HG02623 (cell line): ENCODE measurements around the gene AAGAB.

Experiments
- ATAC-seq: cut with Tn5 transposase; IDR thresholded peaks from one replicate; pipeline ENCODE4 v1.9.1; 2021; ENCODE audit warnings: moderate library complexity; ENCODE audit not compliant: unreplicated experiment

Gene AAGAB

DNA sequence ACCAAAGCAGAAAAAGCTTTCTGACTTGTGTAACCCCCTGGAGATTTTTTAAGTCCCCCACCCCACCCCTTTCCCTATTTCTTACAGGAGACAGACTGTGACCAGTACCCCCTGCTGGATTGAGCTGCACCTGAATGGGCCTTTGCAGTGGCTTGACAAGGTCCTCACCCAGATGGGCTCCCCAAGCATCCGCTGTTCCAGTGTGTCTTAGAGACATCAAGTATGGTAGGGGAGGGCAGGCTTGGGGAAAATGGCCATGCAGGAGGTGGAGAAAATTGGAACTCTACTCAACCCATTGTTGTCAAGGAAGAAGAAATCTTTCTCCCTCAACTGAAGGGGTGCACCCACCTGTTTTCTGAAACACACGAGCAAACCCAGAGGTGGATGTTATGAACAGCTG is 64.1 kb downstream of the AAGAB start:
- ATAC-seq, result no peak

DNA sequence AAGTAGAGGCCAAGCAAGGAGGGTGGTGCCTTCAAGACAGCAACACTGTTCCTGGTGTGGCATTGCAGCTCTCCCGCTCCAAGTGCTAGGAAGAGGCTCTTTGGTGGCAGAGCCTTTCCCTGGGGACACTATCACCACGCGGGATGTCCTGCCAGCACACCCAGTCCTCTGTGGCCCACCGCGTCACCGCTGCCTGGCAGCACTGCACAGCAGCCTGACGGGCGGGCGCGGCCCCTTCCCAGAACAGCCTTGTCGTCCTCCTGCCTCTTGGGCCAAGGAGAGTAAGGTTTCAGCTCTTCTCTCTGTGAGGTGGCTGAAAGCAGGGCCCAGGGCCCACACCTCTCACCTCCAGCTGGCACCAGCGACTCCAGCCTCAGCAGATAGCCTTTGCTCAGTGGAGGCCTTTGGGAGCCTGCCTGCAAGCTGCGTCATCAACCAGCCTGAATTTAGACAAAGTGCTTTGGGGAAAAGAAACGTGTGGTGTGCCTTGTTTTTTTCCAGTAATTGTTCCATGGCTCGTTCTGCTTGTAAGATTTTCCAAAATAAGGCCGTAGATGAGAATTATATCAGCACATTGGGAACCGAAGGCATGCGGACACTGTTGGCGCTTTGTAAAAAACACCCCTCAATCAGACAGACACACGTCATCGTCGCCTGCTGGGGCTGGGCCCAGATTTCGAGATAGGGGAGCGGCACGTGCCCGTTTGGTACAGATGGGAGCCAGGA is 65.0 kb downstream of the AAGAB start:
- no peak for ATAC-seq

DNA sequence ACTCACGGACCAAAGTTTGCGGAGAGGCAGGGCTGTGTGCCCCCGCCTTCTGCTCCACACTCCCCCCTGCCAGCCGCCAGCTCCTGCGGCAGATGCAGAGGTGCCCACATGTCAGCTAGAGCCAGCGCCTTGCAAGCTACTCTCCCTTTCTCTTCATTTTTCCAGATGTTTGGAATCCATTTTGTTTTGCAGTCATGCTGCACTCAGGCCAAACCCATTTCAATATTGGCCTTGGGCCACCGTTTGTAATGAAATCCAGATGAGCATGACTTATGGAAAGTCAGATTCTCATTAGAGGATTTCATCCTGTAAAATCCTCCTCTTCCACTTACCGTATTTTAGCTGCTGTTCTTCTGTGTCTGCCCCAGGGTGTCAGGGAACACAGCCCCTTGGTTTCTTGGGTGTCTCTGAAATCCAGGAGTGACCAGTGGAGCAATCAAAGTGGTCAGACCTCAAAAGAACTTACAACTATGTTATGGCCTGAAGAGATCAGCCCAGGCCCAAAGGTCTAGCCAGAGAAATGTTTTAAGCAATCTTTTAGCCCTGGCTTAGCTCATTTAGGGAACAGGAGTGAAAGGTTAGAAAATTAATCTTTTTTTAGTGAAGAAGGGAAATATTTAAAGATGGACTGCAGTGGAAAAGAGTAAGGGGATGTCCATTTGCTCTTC is 65.8 kb downstream of the AAGAB start:
- no peak for ATAC-seq

DNA sequence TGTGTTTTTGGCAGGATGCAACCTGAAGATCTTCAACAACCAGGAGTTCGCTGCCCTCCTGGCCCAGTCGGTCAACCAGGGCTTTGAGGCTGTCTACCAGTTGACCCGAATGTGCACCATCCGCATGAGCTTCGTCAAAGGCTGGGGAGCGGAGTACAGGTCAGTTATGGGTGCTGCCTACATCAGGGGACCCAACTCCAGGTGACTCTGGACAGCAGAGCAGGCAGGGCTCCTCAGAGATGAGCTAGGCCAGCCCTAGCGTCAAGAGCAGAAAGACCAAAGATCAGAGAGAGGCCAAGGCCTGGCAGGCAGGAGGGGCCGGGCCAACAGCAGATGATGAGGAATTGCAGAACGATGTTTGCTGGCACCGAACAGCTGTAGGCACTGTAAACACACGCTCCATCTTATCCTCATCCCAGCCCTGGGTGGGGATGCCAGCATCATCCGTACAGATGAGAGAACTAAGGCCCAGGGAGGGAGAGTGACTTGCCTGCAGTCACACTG is 67.1 kb downstream of the AAGAB start:
- no peak for ATAC-seq

DNA sequence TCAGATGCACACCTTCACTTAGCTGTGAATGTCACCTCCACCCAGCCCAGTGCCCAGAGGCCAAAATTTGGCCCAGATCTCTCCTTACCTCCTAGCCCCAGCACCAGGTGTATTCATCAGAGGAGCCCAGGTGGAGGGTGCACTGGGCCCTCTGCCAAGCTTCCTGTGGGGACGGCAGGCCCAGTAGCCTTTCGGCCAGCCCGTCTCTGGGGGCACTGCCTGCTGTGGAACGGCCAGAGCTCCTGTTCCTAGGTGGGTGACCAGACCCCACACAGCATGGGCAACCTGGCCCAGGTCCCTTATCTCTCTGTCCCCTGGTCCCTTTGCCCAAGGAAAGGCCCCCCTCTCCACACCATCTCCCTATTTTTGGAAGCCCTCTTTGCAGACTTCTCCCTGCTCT is 67.8 kb downstream of the AAGAB start:
- ATAC-seq, result no peak

DNA sequence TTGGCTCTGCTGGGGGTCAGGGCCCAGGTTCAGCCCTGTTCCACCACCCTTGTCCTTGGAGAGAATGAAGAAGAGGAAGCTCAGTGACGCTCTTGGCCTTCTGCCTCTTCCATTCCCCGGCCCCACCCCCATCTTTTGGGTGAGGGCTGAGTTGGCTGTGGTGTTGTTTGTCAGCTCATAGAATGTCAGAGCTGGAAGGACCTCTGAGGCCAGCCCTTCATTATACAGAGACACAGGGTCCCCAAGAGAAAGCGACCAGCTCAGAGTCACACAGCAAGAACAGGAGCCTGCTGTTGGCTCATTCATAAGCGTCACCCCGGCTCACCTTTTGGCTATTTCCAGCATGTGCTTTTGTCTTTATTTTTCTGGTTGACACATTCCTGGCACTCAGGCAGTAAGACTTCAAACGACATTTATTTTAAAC is 68.2 kb downstream of the AAGAB start:
- ATAC-seq, result no peak

DNA sequence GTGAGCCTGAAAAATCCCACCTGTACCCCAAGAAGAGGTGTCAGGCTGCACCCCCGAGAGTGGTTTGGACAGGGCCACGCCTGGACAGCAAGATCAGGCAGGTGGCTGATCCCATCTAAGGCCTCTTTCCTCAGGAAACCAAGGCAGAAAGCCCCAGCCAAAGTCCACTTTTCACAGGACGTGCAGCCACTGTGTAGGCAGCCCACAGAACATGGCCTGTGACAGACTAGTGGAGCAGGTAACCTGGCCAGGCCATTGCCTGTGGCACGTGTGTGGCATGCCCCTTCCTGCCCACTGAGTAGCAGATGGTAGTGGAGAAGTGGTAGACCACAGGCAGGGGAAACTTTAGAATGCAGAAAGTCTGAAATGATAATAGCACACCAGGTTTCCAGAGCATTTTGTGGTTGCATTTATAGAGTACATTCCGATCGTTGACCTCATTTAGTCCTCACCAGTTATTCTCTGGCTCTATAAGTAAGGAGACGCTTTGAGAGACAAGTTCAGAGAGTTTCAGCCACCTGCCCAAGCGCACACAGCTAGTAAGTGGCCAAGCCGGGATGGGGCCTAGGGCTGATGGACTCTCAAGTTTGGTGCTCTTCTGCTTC is 68.7 kb downstream of the AAGAB start:
- no peak for ATAC-seq

DNA sequence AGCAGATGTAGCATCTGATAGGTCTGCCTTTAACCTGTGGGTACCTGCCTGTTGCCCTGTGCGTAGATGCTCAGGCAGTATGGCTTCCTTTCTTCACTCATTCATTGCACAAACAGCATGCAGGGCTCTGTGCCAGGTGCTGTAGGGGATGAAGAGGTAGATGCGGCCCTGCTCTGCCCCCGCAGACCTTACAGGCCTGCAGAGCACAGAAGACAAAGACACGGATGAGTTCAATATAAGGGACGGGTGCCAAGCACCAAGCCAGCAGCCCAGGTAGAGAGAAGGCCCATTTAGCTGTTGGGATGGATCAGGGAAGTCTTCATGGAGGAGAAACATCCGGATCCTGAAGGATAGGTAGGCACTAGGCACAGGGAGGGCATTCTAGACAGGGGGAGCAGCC is 69.4 kb downstream of the AAGAB start:
- no peak for ATAC-seq

DNA sequence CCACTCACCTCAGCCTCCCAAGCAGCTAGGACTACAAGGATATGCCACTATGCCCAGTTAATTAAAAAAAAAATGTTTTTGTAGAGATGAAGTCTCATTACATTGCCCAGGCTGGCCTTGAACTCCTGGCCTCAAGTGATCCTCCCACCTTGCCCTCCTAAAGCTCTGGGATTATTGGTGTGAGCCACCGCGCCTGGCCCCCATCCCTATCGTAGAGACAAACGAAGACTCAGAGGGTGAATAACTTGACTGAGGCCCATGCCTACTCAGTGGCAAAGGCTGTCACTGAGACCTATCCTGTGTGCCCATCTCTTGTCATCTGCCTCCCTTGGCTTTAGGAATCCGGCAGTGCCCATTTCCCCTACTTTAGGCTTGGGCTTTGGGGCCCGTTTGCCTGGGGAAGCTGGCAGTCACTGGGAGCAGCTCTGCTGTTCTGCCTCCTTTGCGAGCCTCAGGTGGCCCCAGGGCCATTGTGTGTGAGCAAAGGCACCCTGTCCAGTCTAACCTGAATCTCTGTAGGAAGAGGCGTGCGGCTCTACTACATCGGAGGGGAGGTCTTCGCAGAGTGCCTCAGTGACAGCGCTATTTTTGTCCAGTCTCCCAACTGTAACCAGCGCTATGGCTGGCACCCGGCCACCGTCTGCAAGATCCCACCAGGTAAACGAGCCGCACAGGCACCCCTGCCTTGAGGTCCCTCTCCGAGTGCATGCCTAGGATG is 70.1 kb downstream of the AAGAB start:
- ATAC-seq, result no peak

DNA sequence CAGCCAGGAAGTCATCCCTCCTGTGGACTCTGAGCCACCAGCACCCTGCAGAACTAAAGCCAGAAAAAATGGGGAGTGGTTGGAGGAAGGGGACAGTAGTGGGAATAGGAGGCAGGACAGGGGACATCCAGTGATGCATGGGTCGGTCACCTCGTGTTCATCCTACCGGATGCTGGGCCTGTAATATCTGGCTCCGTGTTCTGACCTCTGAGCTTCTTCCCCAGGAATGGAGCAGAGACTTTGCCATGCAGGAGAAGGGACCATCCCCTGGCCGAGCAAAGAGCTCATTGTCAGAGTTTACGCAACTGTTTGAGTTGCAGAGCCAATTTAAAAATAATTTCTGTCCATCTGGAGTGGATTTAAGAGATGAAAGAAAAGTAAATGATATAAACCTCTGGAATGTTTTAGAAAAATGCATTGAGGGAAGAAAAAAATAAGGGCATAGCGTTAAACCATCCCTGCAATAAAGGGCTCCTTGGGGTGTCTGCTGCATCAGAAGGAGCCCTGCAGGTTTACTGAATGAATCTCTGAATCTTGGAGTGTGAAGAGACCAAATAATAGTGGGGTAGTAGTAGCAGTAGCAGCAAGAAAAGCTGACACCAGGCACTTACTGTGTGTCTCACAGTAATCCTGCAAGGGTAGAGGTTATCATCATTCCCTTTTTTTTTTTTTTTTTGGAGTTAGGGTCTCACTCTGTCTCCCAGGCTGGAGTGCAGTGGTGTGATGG is 70.9 kb downstream of the AAGAB start:
- no peak for ATAC-seq

DNA sequence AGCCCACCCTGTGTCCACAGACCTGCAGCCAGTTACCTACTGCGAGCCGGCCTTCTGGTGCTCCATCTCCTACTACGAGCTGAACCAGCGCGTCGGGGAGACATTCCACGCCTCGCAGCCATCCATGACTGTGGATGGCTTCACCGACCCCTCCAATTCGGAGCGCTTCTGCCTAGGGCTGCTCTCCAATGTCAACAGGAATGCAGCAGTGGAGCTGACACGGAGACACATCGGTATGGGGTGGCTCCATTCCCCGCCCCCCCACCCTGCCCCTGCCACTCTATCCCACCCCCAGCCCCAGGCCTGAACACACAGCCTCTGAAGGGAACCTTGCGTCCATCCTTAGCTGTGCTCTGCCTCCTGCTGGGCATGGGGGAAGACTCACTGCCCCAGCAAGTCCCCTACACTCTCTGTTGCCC is 73.2 kb downstream of the AAGAB start:
- no peak for ATAC-seq

DNA sequence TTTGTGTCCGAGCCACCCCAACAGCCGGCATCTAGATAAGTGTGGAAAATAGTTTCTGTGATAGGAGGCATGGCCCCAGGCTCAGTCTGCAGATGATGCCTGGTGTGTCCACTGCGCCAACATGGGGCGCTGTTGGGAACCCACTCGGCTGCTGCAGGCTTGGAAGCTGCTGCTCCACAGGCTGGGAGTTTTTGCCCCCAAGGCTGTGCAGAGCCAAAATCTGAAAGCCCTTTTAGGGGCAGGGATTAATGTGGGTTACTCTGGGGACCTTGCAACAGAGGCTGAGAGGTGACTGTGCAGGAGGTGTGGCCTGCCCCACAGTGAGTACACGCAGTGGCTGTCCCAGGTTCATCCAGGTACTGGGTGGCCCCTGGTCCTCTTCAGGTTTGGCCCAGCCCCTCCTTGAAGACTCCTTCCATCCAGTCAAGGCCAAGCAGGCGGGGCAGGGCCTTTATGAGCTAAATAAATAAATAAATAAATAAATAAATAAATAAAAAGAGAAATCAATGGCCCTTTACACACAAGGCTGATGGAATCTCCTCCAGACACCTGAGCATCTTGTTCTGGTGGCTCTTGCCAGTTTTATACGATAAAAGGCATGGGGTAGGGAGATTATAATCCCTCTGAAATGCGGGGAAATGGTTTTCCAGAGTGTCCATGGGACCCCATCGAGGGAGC is 73.8 kb downstream of the AAGAB start:
- no peak for ATAC-seq

DNA sequence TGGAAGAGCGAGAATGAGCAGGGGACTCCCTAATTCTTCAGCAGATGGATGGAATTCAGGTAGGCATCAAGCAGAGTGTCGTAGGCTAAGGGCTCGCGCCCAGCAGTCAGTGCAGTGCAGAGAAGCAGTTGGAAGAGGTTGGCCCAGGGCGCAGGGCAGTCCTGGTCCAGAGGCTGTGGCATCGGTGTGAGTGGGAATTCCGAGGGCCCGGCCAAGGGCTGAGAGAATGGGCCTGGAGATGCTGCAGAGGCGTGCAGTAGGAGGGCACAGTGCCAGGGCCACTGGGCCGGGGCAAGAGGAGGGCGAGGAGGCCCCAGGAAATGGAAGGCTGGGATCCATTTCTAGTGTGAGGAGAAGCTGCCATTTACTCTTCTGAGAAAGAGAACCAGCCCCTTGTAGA is 74.4 kb downstream of the AAGAB start:
- ATAC-seq, result no peak

DNA sequence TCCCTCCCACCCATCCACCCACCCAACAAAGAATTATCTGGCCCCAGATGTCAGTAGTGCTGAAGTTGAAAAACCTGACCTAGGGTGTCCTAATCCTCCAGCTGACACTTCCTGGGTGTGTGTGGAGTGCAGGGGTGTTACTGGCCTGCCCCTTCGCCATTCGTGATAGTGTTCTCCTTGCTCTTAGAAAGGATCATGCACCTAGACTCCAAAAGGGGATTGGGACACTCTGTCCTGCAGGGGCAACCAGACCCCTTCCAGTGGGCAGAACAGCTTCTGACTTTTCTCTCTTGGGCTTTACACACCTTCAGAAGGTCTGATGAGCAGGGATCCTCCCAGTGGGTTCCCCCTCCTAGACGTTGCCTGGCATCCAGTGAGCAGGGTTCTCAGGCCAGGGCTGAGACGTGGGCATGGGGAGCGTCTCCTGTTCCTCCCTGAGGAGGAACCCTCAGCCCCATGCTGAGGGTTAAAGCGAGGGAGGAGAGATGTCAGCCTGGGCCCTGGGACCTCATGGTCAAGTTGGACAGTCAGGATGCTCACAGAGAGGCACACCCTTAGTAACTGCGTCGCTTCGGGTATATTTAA is 75.0 kb downstream of the AAGAB start:
- ATAC-seq, result no peak

DNA sequence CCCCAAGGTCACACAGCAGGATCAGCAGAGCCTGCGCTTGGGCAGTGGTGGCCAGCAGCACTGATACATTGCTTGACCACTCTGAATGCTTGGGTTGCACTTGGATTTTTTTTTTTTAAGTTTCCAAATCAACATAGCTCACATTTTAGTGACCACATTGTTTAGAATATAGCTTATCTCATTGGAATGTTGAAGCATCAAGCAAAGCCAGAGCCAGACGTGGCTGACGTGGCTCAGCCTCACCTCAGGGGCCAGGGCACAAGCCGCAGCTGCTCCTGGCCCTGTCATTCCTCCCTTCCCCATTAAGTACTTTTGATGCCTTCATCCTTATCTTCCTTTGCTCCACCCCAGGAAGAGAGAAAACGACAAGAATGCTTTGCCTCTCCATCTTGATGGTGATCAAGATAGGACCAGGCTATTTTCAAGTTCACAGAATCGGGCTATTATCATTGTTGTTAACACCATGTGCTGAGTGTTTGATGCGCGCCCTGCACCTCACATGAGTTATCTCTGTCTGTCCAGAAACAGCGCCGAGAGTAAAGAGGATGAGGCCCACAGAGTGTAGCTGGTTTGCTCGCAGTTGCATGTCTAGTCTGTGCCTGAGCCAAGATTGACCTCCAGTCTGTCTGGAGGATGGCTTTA is 75.8 kb downstream of the AAGAB start:
- no peak for ATAC-seq

DNA sequence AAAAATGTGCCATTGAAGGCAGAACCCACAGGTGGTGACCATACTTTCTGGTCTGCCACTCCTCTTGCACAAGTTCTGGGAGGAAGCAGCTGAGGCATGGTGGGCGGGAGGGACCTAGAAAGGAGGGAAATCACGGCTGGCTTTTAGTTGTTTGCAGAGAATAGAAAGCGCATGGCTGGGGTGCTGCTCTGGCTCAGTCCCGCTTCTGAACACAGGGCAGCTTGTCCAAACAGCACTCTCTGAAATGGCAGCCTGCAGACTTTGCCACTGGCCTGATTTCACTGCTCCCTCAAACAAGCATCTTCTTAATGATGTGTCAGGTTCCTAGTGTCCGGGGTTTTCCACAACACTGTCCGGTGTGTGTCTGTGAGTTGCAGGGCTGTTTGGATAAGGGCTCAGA is 76.7 kb downstream of the AAGAB start:
- no peak for ATAC-seq

DNA sequence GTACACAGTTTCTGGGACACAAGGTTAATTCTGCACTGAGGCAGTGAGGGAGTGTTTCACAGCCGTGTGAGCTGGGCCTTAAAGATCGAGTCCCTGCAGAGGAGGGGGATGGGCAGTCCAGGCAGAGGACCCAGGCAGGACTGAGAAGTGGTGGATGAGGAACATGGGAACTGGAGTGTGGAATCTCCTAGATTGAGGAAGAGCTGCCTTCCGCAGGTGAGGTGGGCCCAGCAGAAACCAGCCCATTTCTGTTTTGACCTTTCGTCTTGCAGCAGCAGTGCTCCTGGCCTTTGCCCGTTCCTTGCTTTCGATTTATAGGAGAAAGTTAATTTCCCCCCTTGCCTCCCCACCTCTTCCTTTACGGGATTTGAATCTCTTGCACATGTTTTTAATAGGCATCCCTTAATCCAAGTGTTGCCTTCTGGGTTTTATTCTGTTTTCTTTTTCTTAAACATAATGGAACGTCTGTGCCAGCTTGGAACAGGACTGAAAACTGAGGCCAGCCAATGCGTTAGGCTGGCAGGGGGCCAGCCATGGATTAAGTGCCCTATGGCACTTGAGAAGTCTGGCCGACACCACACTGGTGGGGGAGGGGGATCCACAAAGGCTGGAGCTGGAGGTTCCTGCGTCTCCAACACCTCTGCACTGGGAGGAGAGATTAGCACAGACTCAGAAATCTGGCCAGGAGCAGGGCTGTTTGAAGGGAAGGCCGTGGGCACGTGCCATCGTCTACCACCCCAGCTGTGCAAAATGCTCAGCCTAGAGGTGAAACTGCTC is 78.1 kb downstream of the AAGAB start:
- ATAC-seq, result no peak

DNA sequence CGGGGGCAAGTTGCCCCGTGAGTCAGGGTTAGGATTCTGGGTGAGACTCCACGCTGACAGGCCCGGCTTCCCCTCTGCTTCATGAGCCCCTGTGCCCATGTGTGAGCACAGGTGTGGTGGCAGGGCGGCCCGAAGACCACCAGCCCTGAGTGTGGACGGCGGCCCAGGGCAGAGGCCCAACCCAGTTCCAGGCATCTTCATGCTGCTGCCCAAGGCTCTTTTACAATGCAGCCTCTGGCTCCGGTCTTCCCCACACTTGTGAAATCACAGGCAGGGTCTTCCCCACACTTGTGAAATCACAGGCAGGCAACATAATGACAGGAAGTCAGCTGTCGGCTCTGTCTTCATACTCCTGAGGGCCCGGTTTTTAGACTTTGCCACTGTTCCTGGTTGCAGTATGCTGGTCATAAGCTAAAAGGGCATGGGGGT is 78.8 kb downstream of the AAGAB start:
- ATAC-seq, result no peak
